TTC549 (cell line): ENCODE results near the gene TMEM250.

Experiments used
- FAIRE-seq: peaks from 2 replicates; lab custom pipeline; 2012; peaks lifted over from hg19 to GRCh38; lab: Jason Lieb, UNC

TMEM250 gene

DNA sequence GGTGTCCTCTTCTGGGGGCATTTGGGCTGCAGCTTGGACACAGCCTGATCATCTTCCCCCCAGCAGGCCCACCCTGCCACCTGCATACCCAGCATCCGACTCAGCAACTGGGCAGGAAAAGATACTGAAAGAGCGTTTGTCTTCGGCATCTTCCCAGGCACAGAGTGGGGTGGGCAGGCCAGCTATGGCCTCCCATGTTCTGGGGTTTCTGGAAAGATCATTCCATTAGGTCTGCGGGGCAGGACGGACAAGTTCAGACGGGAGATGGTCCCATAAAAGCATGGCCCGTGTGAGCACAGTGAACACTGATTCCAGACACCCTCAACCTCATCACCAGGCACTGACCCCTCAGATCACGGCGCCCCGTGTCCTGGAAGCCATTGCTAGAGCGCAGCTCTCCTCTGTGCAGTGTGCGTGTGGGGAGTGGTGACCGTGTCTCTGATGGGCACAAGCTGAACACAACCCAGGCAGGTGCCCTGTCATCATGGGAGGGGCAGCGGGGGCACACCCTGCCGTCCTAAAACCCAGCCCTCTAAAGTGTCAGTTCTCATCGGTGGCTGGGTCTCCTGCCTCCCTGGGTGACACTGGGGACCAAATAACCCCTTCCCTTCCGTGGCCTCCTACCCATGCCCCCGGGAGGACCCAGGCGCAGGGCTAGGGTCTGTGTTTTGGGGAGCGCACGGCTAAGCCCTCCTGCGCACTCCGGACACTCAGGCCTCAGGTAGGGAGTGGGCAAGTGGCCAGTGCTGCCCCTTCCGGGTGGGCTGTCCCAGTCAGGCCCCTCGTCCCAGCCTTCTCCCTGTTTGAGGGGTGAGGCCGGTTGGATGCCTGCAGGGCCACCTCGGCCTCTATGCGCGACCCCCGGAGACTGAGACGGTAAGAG, 13.2 kb upstream of the TMEM250 start:
- FAIRE-seq = no peak

DNA sequence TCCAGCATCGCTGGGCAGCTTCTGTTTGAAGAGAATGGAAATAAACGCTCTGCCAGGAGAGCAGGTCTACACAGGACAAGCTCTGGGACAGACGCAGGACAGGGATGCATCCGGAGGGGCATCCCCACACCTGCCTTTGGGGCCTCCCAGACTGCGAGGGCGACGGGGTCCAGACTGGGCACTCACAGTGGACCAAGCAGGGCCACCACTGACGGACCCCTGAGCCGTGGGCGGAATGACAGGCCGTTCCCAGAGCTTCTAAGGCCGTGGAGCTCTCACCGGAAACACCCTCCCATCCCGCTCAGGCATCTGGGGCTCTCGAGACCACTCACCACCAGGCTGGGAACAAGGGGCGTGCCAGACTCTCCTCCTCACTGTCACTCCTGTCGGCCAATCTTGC, 10.5 kb upstream of the TMEM250 start:
- FAIRE-seq = no peak

DNA sequence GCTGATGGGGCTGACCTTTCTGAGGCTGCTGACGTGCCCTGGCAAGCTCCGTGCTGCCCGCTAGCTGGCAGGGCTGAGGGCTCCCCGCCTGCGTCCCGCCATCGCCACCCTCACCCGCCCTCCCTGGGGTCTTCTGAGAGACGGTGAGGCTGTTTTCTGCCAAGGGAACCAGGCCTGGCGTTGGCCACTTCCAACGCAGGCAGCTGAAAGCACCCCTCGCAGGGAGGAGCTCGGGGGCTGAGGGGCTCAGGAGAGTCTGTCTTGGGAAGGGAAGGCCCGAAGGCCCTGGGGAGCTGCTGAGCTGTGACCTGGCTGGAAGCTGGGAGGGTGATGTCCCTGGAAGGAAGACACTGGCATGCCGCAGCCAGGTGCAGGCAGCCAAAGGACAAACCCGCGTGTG, 9.8 kb upstream of the TMEM250 start:
- FAIRE-seq = no peak

DNA sequence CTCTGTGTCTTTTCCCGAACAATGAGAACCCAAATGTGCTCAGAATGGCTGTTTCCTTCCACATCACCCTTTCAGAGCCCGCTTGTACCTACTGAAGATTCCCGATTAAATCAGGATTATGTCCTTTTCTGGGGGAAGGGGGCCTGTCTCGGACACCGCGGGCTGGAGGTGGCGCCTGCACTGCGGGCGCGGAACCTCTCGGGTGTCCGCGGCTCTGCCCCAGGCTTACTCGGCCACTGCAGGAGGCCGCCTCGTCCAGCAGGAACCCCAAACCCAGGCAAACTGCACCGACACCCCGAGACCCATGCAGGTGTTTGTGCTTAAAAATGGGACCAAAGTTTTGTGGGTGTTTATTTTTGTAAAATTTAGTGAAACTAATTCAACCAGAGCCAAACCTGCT, 8.6 kb upstream of the TMEM250 start:
- no peak for FAIRE-seq

DNA sequence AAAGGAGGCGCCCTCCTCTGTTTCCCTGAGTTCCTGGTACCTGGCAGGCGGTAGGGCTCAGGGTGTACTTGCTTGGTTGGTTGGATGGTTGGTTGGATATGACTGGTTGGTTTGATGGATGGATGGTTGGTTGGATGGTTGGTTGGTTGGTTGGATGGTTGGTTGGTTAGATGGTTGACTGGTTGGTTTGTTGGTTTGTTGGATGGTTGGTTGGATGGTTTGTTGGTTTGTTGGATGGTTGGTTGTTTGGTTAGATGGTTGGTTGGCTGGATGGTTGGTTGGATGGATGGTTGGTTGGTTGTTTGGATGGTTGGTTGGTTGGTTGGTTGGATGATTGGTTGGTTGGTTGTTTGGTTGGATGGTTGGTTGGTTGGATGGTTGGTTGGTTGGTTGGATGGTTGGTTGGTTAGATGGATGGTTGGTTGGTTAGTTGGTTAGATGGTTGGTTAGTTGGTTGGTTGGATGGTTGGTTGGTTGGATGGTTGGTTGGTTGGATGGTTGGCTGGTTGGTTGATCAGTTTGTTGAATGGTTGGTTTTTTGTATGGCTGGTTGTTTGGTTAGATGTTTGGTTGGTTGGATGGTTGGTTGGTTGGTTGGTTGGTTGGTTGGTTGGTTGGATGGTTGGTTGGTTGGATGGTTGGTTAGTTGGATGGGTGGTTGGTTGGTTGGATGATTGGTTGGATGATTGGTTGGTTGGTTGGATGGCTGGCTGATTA, 6.5 kb upstream of the TMEM250 start:
- no peak for FAIRE-seq

DNA sequence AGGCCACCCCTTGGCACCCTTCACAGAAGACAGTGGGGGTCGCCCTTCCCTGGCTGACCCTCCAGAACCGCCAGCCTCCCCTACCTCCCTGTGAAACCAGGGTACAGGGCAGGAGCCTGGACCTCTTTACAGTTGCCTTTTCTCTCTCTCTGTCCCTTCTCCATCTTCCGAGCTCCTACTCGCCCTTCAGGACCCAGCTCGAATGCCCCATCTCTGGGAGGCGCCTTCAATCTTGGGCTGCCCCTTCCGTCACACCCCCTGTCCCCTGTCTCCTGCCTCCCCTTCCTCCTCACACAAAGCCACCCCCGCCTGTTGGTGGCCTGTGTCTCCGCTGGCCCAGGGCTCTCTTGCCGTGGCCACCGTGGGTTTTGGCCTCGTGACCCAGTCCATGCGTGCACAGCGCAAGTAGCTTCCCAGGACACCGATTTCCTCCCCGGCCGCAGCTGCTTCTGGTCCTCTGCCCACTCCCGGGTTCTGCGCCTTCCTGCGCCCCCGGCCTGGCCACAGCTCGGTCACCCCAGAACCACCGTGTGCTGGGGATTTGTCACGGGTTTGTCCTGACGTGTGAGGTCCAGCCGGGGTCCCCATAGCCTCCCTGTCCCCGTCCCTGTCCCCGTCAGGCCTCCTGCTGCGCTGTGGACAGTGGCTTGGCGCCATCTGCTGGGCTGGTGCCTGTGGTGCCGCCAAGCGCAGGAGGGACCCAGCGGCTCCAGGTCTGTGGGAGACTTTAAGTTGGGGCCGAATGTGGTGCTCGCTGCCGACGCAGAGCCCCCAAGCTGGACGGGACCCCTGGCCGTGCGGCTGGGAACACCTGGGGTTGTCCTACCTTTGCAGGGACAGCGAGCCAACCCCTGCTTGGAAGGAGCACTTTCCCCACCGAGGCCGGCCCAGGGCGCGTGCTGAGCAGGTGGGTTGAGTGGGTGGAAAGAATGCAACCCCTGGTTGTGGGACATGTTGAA, 4.0 kb upstream of the TMEM250 start:
- FAIRE-seq = no peak

DNA sequence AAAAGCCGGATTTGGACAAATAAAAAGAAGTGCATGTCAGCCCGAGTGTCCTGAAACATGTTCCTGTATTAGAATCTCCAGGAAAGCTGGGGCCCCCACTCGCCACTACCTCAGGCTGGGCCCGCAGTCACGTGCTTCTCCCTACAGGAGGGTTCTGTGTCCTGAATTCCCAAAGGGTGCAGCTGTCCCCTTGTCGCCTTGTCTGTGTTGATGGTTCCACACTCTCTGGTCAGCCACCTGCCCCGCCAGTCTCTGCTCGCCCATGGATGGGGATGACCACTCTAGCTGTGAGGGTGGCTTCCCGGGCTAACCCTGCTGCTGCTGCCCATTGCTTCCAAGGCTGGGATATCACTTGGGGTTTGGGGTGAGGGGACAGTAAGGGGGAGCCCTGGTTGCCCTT, 3.1 kb upstream of the TMEM250 start:
- no peak for FAIRE-seq

DNA sequence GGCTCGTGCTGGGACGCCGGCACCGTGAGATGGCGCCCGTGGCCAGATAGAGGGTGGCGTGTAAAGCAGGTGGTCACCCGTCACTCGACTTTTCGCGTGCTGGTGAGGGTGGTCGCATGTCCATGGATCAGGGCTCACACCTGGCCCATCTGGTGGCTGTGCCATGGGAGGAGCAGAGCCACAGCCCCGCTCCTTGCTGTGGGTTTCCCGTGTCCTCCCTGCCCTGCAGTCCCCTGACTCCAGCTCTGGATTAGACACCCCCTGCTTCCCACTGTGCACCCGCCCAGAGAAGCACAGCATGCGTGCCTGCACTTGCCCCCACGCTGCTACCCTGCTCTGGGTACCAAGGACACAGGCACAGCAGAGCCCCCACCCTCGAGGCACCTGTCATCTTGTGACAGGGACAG, 1.8 kb upstream of the TMEM250 start:
- no peak for FAIRE-seq

DNA sequence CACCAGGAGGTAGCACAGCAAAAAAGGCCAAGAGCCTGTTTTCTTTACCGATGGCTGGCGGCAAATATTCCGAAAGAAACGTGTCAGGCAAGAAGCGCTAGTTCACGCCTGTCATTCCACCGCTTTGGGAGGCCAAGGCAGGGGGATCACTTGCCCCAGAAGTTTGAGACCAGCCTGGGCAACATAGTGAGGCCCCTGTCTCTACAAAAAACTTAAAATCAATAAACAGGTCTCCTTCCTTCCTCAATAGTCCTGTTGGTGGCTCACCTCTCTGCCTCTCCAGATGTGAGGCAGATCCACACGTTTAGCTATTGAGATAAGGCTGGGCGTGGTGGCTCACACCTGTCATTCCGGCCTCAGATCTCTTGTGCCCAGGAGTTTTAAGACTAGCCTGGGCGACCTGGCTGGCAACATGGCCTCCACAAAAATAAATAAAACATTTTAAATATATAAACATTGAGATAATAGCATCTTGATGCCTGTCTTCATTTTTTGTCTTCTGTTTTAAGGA, 1.3 kb upstream of the TMEM250 start:
- no peak for FAIRE-seq

DNA sequence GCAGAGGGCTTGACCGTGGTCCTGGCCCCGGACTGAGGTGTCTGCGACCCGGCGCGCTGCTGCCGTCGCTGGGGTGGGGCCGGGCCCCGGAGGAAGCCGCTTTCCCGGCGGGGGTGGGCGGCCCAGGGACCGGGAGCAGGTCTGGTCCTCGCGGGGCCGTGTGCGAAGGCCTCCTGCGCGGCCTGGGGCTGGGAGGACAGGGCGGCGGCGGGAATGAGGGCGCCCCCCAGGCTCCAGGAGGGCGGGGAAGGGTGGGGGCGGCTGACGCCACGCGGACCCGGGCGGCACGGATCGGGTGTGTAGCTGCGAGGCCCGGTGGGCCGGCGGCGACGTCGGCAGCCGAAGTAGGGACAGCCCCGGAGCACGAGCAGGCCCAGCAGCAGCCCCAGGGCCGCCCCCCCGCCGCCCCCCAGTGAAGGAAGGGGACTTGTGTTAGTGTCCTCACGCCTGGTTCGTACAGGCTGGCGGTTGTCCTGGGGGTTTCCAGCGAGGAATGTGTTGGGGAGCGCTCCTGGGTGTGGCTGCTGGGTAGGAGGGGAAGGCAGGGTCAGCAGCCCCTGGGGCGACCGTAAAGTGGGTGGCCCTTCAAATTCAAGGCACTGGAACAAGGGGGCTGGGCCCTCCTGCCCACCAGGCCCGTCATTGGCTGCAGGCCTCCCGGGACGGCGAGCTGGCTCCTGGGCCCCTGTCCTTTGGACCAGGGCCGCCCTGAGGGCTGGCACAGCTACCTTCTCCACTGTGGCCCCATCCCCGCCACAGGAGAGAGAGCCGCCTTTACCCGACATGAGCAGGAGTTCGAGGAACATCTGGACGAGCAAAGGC, 597 bp upstream of the TMEM250 start:
- no peak for FAIRE-seq

DNA sequence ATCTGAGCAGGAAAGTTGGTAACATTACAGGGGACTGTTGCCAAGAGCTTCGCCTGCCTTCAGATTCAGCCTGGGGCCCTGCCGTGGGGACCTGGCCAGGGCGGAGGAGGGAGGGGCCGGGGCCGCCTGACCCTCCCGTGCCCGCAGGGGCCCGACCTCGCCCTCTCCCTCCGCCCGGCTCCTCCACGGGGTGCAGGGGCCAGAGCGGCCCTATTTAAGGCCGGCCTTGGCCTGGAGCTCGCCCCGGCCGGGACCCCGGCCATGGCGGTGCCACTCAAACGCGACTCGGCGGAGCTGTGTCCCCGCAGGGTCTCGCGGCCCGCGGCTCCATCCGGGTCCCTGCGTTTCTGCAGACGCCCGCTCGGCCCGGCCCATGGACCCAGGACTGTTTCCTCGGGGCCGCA, 757 bp downstream of the TMEM250 start:
- FAIRE-seq = no peak

DNA sequence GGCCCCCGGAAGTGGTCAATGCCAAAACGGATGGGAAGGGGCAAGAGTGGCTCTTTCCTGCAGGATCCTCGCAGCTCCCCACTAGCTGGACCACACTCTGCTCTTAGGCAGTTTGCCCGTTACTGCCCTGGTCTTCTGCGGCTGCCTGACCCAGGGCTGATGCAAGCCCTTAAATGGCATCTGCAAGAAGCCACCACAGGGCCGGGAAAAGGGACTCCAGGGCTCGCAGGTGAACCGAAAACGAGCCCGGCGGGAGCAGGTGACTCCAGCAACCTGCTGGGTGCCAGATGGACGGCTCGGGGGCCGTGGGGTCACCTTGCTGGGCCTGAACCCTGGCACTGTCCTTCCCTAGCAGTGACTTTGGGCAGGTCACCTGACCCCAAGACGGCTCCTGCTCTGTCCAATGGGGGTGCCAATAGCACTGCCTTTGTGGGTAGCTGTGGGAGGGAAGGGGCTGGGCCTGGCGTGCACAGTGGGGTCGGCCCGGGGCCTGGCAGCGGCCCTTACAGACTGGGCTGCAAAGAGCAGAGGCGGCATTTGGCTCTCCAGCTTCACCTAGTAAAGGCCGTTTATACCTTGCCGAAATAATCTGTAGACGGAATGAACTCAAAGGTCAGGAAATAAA, 1.3 kb downstream of the TMEM250 start:
- no peak for FAIRE-seq

DNA sequence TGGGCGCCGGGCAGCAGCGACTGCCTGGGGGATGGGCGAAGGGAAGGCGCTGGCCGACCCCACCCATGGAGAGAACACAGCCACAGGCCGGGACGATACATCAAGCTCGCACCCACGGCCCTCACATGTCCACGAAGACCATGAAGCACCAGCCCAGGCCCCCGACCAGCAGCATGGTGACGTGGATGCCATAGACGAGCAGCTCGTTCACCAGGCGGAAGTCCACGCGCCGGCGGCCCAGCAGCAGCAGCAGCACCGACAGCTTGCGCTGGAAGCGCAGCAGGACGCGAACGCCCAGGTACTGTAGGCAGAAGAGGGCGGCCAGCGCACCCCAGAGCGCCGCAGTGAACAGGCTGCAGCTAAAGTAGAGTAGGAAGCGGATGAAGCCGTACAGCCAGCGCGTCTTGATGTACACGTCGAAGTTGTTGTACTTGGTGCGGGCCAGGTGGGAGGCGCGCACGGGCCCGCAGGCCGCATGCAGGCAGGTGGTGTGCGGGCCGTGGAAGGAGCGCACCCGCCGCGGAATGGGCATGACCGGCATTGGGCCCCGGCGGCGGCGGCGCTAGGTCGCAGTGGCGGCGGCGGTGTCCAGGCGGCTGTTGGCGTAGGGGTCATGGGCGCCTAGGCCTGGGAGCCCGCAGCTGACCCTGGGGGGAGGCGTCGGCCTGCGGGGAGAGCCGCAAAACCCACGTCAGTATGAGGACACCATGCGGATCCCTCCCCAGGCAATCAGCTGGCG, 2.1 kb downstream of the TMEM250 start:
- FAIRE-seq = no peak

DNA sequence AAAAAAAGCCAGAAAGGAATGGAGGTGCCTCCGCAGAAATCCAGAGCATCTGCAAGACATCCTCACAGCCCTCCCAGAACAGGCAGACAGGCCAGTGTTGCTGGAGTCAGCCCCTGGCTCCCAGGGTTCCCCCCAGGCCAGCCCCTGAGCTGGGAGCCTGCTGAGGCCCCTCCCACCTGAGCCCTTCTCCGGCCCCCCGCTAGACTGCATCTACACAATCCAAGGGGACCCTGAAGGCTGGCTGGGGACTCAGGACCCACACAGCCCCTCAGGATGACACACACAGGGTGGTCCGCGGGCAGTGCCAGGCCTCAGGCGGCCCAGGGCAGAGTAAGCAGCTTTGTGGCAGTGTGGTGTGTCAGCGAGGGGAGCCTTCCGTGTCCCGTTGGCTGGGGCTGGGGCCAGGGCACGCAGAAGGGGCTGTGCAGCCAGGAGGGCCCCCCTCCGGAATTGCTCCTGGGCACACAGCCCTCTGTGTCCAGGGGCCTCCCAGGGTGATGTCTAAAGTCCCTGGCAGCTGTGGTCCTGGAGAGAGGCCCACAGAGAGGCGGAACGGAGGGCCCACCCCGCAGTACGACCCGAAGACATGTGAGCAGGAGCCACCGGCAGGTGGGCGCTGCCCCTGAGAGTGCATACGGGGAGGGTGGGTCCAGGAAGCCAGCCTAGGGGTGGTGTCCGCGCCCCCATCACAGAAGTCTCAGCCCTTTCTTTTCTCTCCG, 2.9 kb downstream of the TMEM250 start:
- no peak for FAIRE-seq

DNA sequence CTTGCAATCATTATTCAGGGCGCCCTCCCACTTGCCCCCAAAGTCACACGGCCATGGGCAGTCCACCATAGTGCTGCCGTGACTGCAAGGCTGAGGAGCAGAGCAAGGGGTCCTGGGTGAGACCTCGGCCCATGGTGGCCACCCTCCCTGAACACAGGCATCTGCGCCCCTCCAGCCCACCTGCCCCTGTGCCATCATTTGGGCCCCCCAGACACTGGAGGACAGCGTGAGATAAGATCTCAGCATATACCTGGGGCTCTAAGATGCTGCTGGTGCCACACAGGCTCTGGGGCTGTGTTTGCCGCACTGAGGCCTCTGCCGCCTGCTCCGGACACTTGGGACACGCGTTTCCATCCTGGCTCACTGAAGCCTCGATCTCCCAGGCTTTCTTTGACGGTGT, 3.5 kb downstream of the TMEM250 start:
- no peak for FAIRE-seq

DNA sequence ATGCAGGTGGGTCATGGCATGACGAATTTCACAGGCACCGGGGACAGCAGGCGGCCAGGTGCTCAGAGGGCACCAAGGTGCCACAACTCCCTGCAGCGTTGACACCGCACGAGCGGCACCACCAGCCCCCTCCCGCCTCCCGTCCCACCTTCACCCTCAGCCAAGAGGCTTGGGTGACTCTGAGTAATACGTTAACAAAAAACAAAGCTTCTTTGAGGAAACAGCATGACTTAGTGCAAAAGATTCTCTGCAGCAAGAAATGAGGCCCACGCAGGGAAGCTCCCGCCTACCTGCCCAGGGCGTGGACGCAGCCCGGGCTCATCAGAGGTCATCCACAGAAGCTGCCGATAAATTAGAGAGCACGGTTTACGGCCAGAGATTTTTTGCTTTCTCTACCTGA, 4.1 kb downstream of the TMEM250 start:
- FAIRE-seq = no peak

DNA sequence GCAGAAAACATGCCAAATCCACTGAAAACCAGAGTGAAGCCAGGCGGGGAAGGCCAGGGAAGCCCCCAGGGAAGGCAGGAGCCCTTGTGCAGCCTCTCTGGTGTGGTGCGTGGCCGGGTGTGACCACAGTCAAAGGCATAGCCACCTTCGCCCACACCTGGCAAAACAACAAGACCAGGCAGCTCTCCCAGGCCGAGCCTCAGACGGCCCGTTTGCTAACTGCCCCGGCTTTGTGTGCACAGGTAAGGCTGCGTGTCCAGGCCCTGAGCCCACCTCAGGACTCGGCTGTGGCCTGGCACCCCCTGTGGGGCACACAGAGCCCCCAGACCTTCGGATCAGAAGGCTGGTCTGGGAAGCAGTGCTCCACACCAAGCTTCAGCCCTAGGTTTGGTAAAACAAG, 6.1 kb downstream of the TMEM250 start:
- FAIRE-seq = no peak

DNA sequence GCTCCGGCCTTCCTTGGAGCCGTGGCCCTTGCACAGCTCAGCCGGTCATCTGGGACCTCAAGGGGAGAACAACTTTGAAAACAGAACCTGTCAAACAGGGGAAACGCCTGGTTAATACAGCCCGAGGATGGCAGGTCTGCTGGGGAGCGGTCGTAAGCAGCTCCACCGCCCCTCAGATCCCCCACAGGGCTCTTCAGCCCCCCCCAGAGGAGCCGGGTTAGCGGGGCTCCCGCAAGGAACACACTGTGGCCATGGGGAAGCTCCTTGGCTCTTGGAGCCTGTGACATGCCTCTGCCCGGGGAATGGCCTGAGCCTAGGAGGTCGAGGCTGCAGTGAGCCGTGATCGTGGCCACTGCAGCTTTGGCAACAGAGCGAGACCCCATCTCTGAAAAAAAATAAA, 6.8 kb downstream of the TMEM250 start:
- FAIRE-seq = no peak

DNA sequence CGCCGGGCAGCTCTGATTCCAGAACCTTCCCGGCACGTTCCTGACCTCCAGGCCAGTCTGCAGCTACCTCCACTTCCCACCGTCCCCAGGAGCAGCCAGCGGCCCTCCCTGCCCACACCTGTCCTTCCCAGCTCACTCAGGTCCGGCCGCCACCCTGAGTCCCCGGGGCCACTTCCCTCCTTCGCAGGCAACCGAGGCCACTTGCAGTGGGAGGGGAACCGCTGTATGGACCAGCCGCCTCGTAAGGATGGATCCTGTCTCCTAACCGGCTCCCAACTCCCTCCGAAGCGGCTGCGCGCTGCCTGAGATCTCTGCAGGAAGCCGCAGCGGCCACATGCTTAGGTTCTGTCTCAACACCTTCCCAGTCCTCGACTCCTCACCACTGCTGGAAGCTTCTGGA, 7.5 kb downstream of the TMEM250 start:
- no peak for FAIRE-seq
